Dedifferentiated amniotic fluid mesenchymal stem cell (primary cell): ENCODE results near the gene ZNF316.
A peak's percentile ranks its signal among the peaks of the same experiment; 100 is the strongest.

Experiments
- DNase-seq: peaks from one replicate; pipeline ENCODE4 v3.0.0-alpha.2; 2016; ENCODE audit errors: extremely low spot score

ZNF316 gene

DNA sequence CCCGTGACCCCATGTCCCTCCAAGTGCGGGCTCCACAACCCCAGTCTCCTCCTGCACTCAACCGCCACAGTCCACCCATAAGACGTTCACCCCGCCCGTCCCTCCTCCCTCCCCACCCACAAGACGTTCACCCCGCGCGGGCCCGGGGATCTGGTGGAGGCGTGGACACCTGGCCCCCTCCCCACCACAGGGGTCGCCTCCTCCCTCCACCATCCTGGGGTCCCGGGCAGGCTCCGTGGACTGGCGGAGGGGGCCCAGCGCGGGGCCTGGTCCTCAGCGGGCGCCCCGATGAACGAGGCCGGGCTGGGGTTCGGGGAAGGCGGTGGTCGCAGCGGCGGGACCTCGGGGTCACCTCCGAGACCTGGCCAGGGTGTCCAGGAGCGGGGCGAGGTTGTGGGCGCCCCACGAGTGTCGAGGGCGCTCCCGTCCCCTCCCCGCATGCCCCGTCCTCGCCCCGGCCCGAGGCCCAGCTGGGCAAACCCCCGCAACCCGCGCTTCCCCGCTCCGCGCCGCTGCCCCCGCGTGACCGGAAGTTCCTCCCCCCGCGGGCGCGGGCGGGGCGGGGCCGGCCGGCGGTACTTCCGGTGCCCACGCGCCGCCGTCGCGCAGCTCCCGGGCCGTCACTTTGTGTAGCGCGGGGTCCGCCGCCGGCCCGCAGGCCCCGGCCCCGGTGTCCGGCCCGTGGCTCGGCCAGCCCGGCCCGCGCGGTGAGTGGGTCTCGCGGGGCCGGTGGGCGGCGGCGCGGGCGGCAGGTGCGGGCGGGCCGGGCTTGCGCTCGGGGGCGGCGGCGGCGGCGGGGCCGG, at the start of gene ZNF316:
TSS of gene ZNF316 (plus strand) at position 578 of the 803 bp plus-strand sequence. CDS start 5,092 bp downstream, outside the sequence.
- peak; percentile 30 for DNase-seq

DNA sequence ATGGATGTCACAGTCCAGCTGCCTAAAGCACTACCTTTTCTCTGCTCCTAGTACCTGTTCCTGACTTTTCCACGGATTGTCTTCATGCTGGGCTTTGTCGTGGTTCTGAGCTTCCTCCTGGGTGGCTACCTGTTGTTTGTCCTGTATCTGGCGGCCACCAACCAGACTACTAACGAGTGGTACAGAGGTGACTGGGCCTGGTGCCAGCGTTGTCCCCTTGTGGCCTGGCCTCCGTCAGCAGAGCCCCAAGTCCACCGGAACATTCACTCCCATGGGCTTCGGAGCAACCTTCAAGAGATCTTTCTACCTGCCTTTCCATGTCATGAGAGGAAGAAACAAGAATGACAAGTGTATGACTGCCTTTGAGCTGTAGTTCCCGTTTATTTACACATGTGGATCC, 48.6 kb upstream of the ZNF316 start:
- DNase-seq = no peak

DNA sequence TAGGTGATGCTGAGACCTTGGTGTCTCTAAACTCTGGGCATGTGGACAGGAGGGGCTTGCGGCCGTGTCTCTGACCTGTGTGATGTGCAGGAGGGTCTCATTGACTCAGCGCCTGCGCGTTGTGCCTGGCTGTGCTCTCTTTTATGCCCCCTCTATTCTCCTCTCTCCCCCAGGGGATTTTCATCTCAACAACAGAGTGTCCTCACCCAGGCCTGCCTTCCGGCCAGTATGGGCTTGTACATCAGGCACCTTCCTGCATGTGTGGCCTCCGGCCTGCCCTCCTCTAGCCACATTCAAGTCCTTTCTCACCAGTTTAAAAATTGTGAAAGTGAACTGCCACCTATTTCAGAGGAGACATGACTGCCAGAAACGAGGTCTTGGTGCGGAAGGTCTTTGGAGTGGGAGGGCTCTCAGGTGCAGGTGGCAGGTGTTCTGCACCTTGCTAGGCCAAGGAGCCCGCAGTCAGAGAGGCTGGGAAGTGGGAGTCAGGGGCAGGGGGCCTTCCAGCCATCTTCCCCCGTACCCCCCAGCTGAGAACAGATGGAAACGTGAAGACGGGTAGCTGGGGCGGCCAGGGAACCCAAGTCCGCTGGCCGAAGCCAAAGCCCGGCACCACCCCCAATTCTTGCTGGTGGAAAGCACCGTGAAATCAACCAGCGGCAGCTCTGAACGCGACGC, 47.8 kb upstream of the ZNF316 start:
- DNase-seq = no peak

DNA sequence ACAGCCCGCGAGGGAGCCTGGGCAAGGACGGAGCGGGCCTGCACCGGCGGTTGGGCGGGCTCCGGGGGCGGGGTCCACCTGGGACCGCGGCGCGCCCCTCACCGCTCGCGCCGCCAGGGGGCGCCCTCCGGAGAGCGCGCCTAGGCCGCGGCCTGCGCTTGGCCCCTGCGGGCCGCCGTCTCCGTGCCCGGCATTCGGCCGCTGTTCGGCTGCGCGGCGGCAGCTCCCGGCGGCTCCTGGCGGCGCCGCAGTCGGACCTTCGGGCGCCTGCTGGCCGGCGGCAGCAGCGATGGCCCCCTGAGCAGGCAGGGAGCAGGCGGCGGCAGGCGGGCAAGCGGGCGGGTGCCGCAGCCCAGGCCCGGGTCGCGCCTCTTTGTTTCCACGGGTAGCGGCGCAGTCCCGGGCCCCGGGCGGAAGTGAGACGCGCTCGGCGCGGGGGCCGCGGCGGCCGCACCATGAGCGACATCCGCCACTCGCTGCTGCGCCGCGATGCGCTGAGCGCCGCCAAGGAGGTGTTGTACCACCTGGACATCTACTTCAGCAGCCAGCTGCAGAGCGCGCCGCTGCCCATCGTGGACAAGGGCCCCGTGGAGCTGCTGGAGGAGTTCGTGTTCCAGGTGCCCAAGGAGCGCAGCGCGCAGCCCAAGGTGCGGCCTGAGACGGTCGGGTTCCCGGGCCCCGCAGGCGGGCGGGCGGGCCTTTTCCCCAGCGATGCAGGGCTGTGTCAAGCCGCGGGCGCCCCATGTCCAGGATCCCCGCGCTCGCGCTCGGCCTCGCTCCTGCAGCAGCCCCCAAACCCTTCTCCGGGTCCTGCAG, 47.1 kb upstream of the ZNF316 start, which contains the start of gene INTS15:
TSS of gene INTS15 (plus strand) at position 193 of the 816 bp plus-strand sequence. CDS start at position 456, 263 bp downstream.
- peak; percentile 46 for DNase-seq

DNA sequence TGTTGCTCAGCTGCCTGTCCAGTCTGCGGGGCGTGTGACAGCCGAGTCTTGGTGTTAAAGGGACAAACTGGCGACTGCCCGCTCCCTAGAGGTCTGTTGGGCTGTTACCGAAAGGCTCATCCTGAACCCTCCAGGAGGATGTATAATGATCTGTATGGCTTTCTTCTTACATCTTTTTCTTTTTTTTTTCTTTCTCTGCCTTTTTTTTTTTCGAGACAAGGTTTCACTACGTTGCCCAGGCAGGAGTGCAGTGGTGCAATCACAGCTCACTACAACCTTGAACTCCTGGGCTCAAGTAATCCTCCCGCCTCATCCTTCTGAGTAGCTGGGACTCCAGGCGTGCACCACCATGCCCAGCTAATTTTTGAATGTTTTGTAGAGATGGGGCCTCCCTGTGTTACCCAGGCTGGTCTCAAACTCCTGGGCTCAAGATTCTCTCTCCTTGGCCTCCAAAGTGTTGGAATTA, 46.4 kb upstream of the ZNF316 start:
- no peak for DNase-seq

DNA sequence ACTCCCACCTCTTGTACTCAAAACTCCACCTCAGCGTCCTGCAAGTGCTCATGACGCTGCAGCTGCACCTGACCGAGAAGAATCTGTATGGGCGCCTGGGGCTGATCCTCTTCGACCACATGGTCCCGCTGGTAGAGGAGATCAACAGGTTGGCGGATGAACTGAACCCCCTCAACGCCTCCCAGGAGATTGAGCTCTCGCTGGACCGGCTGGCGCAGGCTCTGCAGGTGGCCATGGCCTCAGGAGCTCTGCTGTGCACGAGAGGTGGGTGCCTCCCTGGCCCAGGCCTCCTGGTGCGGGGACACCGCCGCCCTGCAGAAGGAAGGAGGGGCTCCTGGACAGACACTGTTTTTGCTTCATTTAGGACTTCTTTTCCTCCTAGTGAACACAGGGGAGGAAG, 37.0 kb upstream of the ZNF316 start:
- DNase-seq = no peak

DNA sequence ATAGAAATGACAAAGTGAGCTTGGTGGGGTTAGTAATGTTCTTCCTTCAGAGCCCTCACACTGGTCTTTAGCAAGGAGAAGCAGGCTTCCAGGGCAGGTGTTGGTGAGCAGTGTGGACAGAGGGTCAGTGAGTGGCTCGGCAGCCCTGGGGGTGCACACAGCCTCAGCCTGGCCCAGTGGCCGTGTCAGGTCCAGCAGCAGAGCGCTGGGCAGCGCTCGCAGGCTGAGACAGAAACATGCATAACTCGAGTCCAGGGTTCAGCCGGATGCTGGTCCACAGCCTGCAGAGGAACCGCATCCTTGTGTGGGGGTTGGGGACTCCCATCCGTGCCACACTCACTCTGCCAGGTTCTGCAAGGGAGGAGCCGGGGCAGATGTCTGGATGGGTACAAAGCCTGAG, 32.7 kb upstream of the ZNF316 start:
- DNase-seq = no peak

DNA sequence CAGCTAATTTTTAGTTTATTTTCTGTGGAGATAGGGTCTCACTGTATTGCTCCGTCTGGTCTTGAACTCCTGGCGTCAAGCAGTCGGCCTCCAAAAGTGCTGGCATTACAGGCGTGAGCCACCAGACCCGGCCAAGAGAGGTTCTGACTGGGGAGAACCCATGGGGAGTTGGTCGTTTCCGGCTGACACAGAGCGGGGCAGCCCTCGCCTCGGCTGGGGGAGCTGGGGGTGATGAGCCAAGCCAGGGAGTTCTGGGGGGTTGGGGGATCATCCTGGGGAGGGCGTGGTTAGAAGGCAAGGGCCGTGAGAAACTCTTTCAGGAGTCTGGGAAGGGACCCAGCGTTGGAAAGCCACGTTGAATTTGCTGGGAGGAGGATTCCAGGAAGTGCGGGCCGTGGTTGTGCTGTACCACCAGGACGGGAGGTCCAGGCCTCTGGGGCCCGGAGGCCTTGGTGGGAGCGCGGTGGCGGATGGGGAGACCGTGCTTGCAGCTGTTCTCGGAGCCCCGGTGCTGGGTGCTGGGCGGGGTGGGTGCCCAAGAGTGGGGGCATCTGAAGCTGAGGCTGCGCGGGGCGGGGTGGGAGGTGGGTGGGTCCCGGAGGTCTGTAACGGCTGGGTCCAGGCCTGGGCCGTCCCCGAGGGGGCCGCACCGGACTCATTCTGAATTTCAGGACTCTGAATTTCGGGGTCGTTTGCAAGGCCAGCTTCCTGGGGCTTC, 30.1 kb upstream of the ZNF316 start:
- no peak for DNase-seq

DNA sequence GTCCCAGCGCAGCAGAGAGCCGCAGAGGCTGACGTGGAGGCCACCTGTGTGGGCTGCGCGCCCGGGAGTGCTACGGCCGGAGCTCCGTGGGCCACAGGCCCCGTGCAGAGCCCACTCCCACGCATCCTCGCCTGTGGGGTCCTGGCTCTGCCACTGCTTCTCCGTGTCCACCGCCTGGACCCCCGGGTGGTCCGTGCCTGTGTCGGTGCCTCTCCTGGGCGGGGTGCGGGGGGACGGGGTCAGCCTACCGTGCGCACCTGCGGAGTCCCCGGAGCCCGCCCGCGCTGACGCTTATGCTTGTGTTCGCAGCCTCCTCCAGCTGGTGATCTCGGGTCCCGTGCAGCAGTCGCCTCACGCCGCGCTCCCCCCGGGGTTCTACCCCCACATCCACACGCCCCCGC, 29.5 kb upstream of the ZNF316 start:
- DNase-seq = no peak

DNA sequence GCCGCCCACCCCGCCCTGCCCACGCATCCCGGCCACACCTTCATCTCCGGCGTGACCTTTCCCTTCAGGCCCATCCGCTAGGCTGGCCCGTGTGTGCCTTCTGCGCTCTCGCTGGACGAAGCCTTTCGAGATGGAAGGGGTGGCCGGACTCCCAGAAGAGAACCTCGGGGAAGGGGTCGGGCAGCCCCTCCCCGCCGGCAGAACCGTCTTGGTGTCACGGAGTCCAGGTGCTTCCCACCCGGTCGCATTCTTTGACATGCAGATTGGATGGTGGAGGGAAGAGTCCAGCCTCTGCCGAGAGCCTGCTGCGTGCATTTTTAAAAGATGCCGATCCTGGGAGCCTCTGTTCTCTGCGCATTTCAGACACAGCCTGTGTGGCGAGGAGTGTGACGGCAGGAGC, 29.0 kb upstream of the ZNF316 start:
- DNase-seq = no peak

DNA sequence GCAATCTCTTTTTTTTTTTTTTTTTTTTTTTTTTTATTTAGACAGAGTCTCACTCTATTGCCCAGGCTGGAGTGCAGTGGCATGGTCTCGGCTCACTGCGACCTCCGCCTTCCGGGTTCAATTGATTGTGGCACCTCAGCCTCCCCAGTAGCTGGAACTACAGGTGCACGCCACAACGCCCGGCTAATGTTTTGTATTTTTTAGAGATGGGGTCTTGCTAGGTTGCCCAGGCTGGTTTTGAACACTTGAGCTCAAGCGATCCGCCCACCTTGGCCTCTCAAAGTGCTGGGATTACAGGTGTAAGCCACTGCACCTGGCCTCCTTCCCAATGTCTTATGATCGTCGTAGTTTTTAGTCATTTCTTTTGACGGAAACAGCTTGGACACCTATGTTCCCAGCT, 28.3 kb upstream of the ZNF316 start:
- no peak for DNase-seq

DNA sequence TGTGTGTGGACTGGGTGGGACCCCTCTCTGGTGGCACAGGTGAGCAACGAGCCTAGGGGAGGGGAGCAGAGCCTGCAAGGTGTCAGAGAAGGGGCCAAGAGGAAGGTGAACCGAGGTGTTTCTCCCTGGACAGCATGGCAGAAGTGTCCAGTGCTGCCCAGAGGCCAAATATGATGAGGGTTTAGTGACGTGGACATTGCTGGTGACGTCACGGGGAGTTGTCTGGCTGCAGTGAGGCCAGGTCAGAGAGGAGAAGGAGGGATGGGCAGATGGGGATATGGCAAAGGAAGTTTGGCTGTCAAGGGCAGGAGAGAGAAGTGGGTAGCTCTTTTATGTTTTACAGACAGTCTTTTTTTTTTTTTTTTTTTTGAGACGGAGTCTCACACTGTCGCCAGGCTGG, 24.3 kb upstream of the ZNF316 start:
- no peak for DNase-seq

DNA sequence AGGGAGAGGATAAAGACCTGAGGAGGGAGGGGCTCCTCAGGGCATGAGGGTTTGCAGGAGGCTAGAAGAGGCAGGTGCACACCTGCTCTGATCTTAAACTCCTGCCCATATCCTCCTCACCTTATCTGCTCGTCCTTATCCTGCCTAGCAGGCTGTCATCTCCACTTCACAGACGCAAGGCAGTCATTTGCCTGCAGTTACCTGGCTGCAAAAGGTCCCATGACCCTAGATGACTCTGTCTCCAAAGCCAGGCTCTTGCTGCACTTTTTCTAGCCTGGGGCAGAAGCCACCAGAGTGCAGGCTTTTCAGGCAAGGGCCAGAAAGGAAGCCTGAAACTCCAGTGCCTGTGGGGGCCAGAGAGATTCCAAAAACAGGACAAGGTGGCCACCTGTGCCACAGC, 23.4 kb upstream of the ZNF316 start:
- DNase-seq = no peak

DNA sequence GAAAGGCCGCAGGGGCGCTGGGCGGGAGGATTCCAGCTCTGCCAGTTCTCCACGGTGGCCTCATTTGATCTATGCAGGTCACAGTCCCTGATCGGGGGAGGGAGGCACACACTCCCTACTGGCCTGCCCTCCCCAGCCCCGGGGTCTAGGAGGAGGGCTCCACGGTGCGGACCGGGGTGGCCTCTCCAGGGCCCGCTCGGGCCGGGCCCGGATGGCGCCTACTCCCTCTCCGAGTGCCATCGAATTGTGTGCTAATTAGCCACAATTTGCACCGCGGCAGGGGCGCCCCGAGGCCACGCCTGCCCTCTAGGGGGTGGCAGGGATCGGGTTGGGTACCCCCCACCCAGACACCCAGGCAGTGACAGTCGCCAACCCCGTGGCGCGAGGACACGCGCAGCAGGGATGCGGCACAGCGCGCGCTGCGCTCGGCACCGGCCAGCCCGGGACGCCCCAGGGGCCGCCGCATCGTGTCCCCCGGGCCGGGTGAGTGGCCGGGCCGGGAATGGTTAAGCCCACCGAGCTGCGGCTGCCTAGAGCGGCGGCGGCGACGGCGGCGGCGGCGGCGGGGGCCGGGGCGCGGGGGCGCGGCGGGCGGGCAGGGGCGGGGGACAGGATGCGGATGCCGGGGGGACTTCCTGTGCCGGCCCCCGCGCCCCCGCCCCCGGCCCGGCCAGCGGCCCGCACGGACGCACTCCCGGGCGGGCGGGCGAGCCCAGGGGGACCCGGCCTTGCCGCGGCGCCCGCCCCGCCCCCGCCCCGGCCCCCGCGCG, 22.0 kb upstream of the ZNF316 start, which contains the start of gene ZNF853:
TSS of gene ZNF853 (plus strand) at position 658 of the 770 bp plus-strand sequence. CDS start 565 bp downstream, outside the sequence.
- no peak for DNase-seq

DNA sequence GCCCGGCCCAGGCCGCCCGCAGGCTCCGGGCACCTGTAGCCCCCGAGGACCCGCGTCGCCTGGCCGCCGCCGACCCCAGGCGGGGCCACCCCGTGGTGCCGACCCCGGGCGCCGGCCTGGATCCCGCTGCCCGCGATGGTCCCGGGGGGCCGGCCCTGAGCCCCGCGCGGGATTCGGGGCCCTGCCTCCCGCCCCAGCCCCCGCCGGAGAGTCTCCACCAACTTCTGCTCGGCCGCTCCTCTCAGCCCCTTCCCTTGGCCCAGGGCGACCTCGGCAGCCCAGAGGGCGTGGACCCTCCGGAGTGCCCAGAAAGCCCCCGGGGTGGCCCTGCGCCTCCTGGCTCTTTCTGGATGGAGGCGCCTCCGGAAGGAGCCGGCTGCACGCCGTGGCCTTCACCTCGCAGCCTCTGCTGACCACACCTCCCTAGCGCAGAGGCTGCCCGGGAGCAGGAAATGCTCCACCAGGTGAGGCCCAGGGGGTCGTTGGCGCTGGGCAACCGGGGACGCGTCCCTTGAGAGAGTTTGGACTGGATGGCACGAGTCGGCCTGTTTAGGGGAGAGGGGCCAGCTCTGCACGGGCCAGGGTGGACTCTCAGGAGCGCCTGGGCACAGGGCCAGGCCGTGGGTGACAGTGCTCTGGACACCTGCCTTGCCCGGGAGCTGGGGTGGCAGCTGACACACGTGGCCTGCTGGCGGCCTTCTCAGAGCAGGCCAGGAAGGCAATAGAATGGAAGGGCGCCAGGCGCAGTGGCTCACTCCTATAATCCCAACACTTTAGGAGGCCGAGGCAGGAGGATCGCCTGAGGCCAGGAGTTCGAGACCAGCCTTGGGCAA, 21.2 kb upstream of the ZNF316 start:
- no peak for DNase-seq

DNA sequence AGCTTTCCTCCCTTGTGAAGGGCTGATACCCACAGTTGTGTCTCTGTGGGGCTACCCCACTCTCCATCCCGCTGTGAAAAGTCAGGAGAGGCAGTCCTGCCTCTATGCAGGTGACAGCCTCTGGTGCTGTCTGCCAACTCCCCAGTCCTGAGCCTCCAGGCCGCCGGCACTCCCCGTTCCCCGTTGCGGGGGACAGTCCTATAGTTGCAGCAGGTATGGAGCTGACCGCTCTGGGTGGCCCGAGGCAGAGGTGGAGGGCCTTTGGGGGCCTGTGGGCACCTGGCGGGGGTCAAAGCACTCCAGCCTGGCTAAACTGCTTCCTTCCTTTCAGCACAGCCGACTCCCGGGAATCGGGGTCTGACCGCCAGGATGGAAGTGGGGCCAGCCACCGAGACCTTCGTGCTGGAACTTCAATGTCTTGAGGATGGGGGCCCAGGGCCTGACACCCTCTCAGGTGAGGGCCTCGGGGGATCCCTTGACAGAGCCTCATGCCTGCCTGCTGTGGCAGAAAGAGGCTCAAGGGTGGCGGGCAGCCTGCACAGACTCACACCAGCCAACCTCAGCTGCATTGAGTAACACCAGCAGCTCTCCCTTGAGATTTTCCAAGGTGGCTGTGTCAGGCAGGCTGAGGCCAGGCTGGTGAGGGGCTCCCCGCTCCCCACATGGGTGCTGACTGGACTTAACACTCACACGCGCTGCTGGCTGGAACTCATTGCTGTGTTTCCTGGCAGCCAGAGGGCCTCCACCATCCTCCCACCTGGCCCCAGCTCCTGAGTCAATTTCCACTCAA, 20.1 kb upstream of the ZNF316 start:
- DNase-seq = no peak

DNA sequence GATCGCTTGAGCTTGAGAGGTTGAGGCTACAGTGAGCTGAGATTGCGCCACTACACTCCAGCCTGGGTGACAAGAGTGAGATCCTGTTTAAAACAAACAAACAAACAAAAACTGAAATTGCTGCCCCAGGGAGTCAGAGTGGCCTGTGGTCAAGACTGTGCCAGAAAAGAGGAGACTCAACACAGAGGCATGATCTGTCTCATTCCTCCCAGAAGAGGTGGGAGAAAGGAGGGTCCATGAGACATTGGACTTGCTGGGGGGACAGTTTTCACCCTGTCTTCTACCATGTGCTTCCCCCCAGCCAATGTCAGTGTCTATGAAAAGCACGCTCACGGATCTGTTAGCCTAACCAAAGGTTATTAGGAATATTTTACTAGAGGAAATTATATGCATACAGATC, 18.5 kb upstream of the ZNF316 start:
- DNase-seq = no peak

DNA sequence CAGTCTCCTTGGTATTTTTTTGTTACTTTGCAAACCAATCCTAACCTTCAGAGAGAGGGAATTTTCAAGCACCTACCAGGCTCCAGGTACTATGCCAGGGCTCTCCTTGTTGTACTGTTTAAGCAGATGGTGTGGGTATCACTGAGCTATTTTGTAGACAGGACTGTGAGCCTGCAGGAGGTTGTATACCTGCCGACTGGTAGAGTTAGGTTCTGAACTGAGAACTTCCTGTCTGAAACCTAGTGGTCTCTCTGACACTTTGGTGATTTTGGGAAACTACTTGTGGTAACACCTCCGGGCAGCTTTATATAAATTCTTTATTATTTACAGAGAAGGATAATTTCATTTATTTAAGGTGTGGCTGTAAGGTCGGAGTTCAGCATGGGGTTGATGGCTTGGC, 17.2 kb upstream of the ZNF316 start:
- no peak for DNase-seq
